Transverse colon (tissue), 4 donors: ENCODE data around the gene DBNDD1. TPM values are rescaled to one million over a fixed set of nuclear protein-coding genes. Genes with fewer than 3 reads are reported as not detected.

Source experiments
- DNase-seq: peaks from one replicate; pipeline ENCODE4 v3.0.0-alpha.2; 2019
- H3K27ac ChIP-seq, 4 donors: fragments of 200-600 bp; sonication (generic); 2 replicates each; pipeline ENCODE4 v1.5.1; 2016 to 2018; ENCODE audit warnings: inconsistent platforms in 4 of 4
- H3K27me3 ChIP-seq: fragments of 200-600 bp; sonication (generic); 2 replicates; pipeline ENCODE4 v1.5.1; 2017; ENCODE audit warnings: inconsistent platforms
- H3K36me3 ChIP-seq, 4 donors: fragments of 200-600 bp; sonication (generic); 2 replicates each; pipeline ENCODE4 v1.5.1; 2017 to 2019; ENCODE audit warnings: inconsistent platforms in 4 of 4
- H3K4me1 ChIP-seq, 4 donors: fragments of 200-600 bp; sonication (generic); 2 replicates each; pipeline ENCODE4 v1.5.1; 2017 to 2020; ENCODE audit warnings: inconsistent platforms in 4 of 4
- H3K4me3 ChIP-seq, 4 donors: fragments of 200-600 bp; sonication (generic); 1 replicate in 1 of 4; 2 replicates in 3 of 4; pipeline versions ENCODE4 v1.5.1 to v1.6.1; 2017 to 2019; ENCODE audit warnings: inconsistent platforms in 4 of 4
- H3K9me3 ChIP-seq, 2 donors: fragments of 200-600 bp; sonication (generic); 2 replicates each; pipeline ENCODE4 v1.5.1; 2017 to 2019; ENCODE audit warnings: inconsistent platforms in 2 of 2
- CTCF ChIP-seq, 5 experiments: fragments of 200-600 bp in 3 of 5; fragments of 450-650 bp in 2 of 5; sonication (generic) in 3 of 5; IDR thresholded peaks; 1 replicate in 2 of 5; 2 replicates in 3 of 5; pipeline ENCODE4 v1.5.1; 2016 to 2017; ENCODE audit warnings: antibody characterized with exemption in 5 of 5, inconsistent platforms in 3 of 5, mild to moderate bottlenecking in 2 of 5, moderate library complexity in 1 of 5
- EP300 ChIP-seq: sonication (generic); formaldehyde crosslinking; IDR thresholded peaks from one replicate; pipeline ENCODE4 v1.6.1; 2017; ENCODE audit warnings: antibody characterized with exemption, low read depth
- POLR2A ChIP-seq: fragments of 450-650 bp; IDR thresholded peaks from one replicate; pipeline ENCODE4 v1.6.1; 2016; ENCODE audit warnings: antibody characterized with exemption, mild to moderate bottlenecking, moderate library complexity
- POLR2AphosphoS5 ChIP-seq, 3 donors: sonication (generic); formaldehyde crosslinking; IDR thresholded peaks; one replicate each; pipeline ENCODE4 v1.6.1; 2016; ENCODE audit warnings: antibody characterized with exemption in 3 of 3
- WGBS, 2 donors: methylation state at CpG; one replicate each; pipeline ENCODE4 v1.1.5; 2018; ENCODE audit warnings: low coverage in 1 of 2; 5-methylcytosine and 5-hydroxymethylcytosine counted together
- in situ Hi-C, 4 donors: fragments of 200-750 bp; cut with MboI; loops; one replicate each; pipeline versions ENCODE4 v1.15.0 to v1.15.1; 2017; ENCODE audit warnings: low sequenced_read_pairs in 3 of 4, low pct_ligation_motif_present in 1 of 4, low pct_unique_long_range_greater_than_20kb in 1 of 4
- intact Hi-C: fragments of 100-400 bp; cut with DNase I; formaldehyde crosslinking; loops from one replicate; pipeline ENCODE4 v1.15.1; 2023; ENCODE audit warnings: low total_unique reads
- total RNA-seq, 4 donors: library from RNA; depleted of rRNA; stranded (reverse); fragments of >200 nt; gene quantifications; one replicate each; pipeline ENCODE4 v1.1.0, GENCODE V29; 2016

Gene DBNDD1
- total RNA-seq, 4 donors from 2014 or later: 6.8 to 33.7 (median 14.2) TPM

- TF ChIP-seq EP300 (no peak), POLR2AphosphoS5 (IDR thresholded peaks at IDR 0.05) (no peak)
- no peak for DNase-seq
- 69 to 78% methylated on average over 4 of the region's 4 CpGs for WGBS, 2 donors
- Histone ChIP-seq H3K4me1 (no peaks in the 10 kb centered on the region), H3K27me3 (peaks cover 4% of the 10 kb centered on the region), H3K27ac (no peak overlapping the region), H3K9me3 (peaks cover 5 to 7% of the 10 kb centered on the region in 2 donors), H3K36me3 (no peaks in the 10 kb centered on the region), H3K4me3 (no peak overlapping the region)
- in situ Hi-C loops (no loop called here), intact Hi-C loops (no loop called here)
Observed at GRCh38 chr16:90055371-90055770, 36.1 kb upstream of the DBNDD1 start.

- WGBS, 2 donors: 46 to 60% methylated on average over 3 to 4 of the region's 4 CpGs
- no peak for TF ChIP-seq CTCF (IDR thresholded peaks at IDR 0.05)
- no peak for TF ChIP-seq EP300
- TF ChIP-seq POLR2AphosphoS5 (IDR thresholded peaks at IDR 0.05): no peak
- no peak for TF ChIP-seq POLR2A
- Histone ChIP-seq H3K27ac (no peak overlapping the region), H3K9me3 (peaks cover 5 to 7% of the 10 kb centered on the region in 2 donors), H3K4me1 (no peaks in the 10 kb centered on the region), H3K36me3 (no peaks in the 10 kb centered on the region), H3K27me3 (peaks cover 4% of the 10 kb centered on the region), H3K4me3 (no peak overlapping the region)
- in situ Hi-C loops (no loop called here), intact Hi-C loops (no loop called here)
- DNase-seq: no peak
Observed at GRCh38 chr16:90054554-90054953, 35.3 kb upstream of the DBNDD1 start.

GRCh38 chr16:90053902-90054500 is 34.7 kb upstream of the DBNDD1 start:
- intact Hi-C loops: no loop called here

GRCh38 chr16:90050969-90051368 is 31.7 kb upstream of the DBNDD1 start:
- Histone ChIP-seq H3K36me3 (no peaks in the 10 kb centered on the region), H3K4me1 (peaks cover 9 to 14% (median 12%) of the 10 kb centered on the region in 4 donors), H3K27ac (no peak overlapping the region), H3K4me3 (no peak overlapping the region), H3K9me3 (peaks cover 5 to 7% of the 10 kb centered on the region in 2 donors), H3K27me3 (peaks cover 27% of the 10 kb centered on the region)
- DNase-seq: no peak
- 60 to 92% methylated on average over 2 to 10 of the region's 10 CpGs for WGBS, 2 donors
- intact Hi-C loops (no loop called here), in situ Hi-C loops (no loop called here)
- TF ChIP-seq POLR2A: no peak
- TF ChIP-seq CTCF (IDR thresholded peaks at IDR 0.05): no peak
- TF ChIP-seq POLR2AphosphoS5 (IDR thresholded peaks at IDR 0.05): no peak
- no peak for TF ChIP-seq EP300

More at GRCh38 chr16:90053902-90054500, 34.7 kb upstream of the DBNDD1 start:
- Histone ChIP-seq H3K9me3 (peaks cover 5 to 7% of the 10 kb centered on the region in 2 donors), H3K4me1 (no peaks in the 10 kb centered on the region), H3K4me3 (no peak overlapping the region), H3K27ac (no peak overlapping the region), H3K27me3 (peaks cover 4% of the 10 kb centered on the region), H3K36me3 (no peaks in the 10 kb centered on the region)
- in situ Hi-C loops: no loop called here
- TF ChIP-seq POLR2A (no peak), POLR2AphosphoS5 (IDR thresholded peaks at IDR 0.05) (no peak), EP300 (no peak), CTCF (IDR thresholded peaks at IDR 0.05) (no peak)
- WGBS, 2 donors: 72 to 83% methylated on average over 1 of the region's 1 CpG
- no peak for DNase-seq
